NCI-H748 (cell line): Measurements from ENCODE around the gene GPR3.
A peak's percentile ranks its signal among the peaks of the same experiment; 100 is the strongest.
"Not testable (repeated sequence)": the region's sequence is repeated elsewhere in the genome, so short reads cannot be mapped to it uniquely, and the experiment has no call there.

Experiments
- DNase-seq: peaks from one replicate; lab custom pipeline; 2025; ENCODE audit not compliant: unreplicated experiment; lab: John Stamatoyannopoulos, UW

GPR3 gene

GRCh38 chr1:27418326-27419185 is 26.1 kb downstream of the GPR3 start:
- DNase-seq, result no peak

- no peak for DNase-seq
Observed at GRCh38 chr1:27423709-27424108, 31.3 kb downstream of the GPR3 start.

- DNase-seq, result no peak
Observed at GRCh38 chr1:27427329-27427728, 34.9 kb downstream of the GPR3 start.

GRCh38 chr1:27427816-27428315 is 35.4 kb downstream of the GPR3 start:
- no peak for DNase-seq

- no peak for DNase-seq
Observed at GRCh38 chr1:27428316-27429028, 36.0 kb downstream of the GPR3 start.

- DNase-seq, result no peak
Observed at GRCh38 chr1:27429029-27429425, 36.6 kb downstream of the GPR3 start.

GRCh38 chr1:27430903-27431600 is 38.6 kb downstream of the GPR3 start:
- no peak for DNase-seq

GRCh38 chr1:27431601-27431940 is 39.1 kb downstream of the GPR3 start:
- no peak for DNase-seq

GRCh38 chr1:27432725-27433124 is 40.3 kb downstream of the GPR3 start:
- not testable (repeated sequence) for DNase-seq

GRCh38 chr1:27433706-27434105 is 41.3 kb downstream of the GPR3 start:
- DNase-seq, result no peak

- DNase-seq, result no peak
Observed at GRCh38 chr1:27435566-27436203, 43.3 kb downstream of the GPR3 start.

GRCh38 chr1:27436204-27437159 is 44.1 kb downstream of the GPR3 start:
- peak; percentile 47 for DNase-seq

GRCh38 chr1:27438621-27439061 is 46.2 kb downstream of the GPR3 start:
- no peak for DNase-seq

- DNase-seq, result no peak
Observed at GRCh38 chr1:27439150-27439549, 46.7 kb downstream of the GPR3 start.

GRCh38 chr1:27444632-27445031 is 52.2 kb downstream of the GPR3 start:
- DNase-seq, result no peak
